Motor neuron (in vitro differentiated cells): ENCODE results near the gene SRY. TPM values are rescaled to one million over a fixed set of nuclear protein-coding genes. Genes with fewer than 3 reads are reported as not detected.
"Not testable (repeated sequence)": the region's sequence is repeated elsewhere in the genome, so short reads cannot be mapped to it uniquely, and the experiment has no call there.

Experiments
- ATAC-seq, 8 experiments: fragments of 200-7000 bp; cut with Tn5 transposase; replicated peaks in 6 of 8; 2 replicates each; pipeline ENCODE4 v1.8.0; 2021; ENCODE audit warnings: mild to moderate bottlenecking in 8 of 8, moderate library complexity in 8 of 8
- H3K27ac ChIP-seq, 2 donors: fragments of 250-450 bp; sonication (Bioruptor Pico); 2 replicates each; pipeline ENCODE4 v1.9.0; 2021; ENCODE audit warnings: antibody characterized with exemption in 2 of 2, mild to moderate bottlenecking in 2 of 2, moderate library complexity in 1 of 2
- H3K4me1 ChIP-seq, 2 donors: fragments of 250-450 bp; sonication (Bioruptor Pico); replicated peaks in 1 of 2; 2 replicates each; pipeline ENCODE4 v1.6.1; 2021; ENCODE audit warnings: antibody characterized with exemption in 2 of 2, mild to moderate bottlenecking in 2 of 2, moderate library complexity in 1 of 2
- H3K4me3 ChIP-seq, 5 donors: fragments of 250-450 bp; sonication (Bioruptor Pico); 2 replicates each; pipeline ENCODE4 v1.9.0; 2021; ENCODE audit warnings: antibody characterized with exemption in 5 of 5, mild to moderate bottlenecking in 5 of 5, moderate library complexity in 4 of 5
- WGBS, 10 experiments: fragments of 450-650 bp; shearing (Covaris generic); methylation state at CpG; one replicate each; pipeline ENCODE4 v1.0.0; 2022; 5-methylcytosine and 5-hydroxymethylcytosine counted together
- in situ Hi-C, 9 experiments: fragments of 400-800 bp; cut with MboI; loops; one replicate each; pipeline ENCODE4 v1.15.0; 2021; ENCODE audit warnings: low sequenced_read_pairs in 9 of 9, low pct_unique_long_range_greater_than_20kb in 2 of 9; ENCODE audit not compliant: unreplicated experiment in 9 of 9
- total RNA-seq, 8 experiments: library from RNA; unstranded; fragments of 300-600 nt; gene quantifications; 2 replicates each; pipeline versions ENCODE4 v1.2.3 to v1.2.4, GENCODE V29; 2022

SRY gene
- total RNA-seq = 1 to 10 TPM in 5 of 8 experiments, not detected in 3; 1.3 to 3.1 (median 2.2) TPM

DNA sequence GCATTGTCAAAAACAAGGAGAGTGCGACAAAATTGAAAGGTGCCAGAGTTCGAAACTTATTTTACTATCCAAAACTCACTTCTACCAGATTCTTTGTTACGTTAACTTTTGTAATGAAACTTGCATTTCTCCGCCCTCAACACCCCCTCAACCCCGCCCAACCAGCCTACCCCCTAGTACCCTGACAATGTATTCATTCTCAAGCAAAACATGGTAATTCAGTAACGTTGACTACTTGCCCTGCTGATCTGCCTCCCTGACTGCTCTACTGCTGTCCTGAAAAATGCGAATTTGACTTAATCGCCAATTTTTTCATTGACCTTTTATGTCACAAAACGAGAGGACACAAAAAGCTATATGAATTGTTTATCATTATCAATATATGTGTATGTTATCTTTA is at the start of gene SRY:
Gene SRY, minus strand, starts transcription at position 83 of the 400 bp plus-strand sequence. Its CDS starts 79 bp downstream, at position 4.
- ATAC-seq = peak in 5 of 8 experiments; percentile 46 to 74 (median 69)

GRCh38 chrY:2837078-2837477 is 49.6 kb upstream of the SRY start:
- no peak for ATAC-seq
- H3K27ac ChIP-seq = no peak overlapping the region
- no peaks in the 10 kb centered on the region for H3K4me1 ChIP-seq
- in situ Hi-C loops = no loop called here
- no peak overlapping the region for H3K4me3 ChIP-seq
- WGBS, 10 experiments = 20 to 100% methylated on average over 1 of the region's 2 CpGs; no CpG with 5 or more reads in 8 of the 10 experiments

More for the DNA sequence above, at the start of gene SRY:
- WGBS, 10 experiments = 0 to 93% (median 10%) methylated on average over 1 to 3 of the region's 9 CpGs; no CpG with 5 or more reads in 6 of the 10 experiments
- peak within 1 kb of the TSS in 1 of 2 donors; percentile 67 for H3K27ac ChIP-seq
- H3K4me3 ChIP-seq = peak within 1 kb of the TSS in 4 of 5 donors; percentile 32 to 50 (median 42)
- peaks cover 0 to 2% of the 10 kb centered on the region in 2 donors for H3K4me1 ChIP-seq
- in situ Hi-C loops = no loop called here

DNA sequence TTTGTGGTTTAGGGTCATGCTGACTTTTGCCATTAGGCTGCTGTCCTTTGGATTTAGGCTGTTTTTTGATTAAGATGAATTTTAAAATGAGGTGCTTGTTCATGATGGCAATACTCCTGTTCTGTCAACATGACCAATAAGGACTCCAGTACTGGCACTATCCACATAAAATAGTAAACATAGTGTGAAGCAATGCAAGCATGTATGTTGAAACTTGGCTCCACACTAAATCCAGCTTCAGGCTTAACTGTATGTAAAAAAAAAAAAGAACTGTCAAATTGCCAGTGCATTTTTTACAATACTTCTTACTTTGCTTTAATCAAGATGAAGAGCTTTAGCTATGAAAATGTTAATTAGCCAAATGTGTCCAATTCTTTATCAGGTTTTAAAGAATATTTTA is 47.7 kb upstream of the SRY start:
- in situ Hi-C loops = no loop called here
- no peak for ATAC-seq
- Histone ChIP-seq H3K4me1 (no peaks in the 10 kb centered on the region), H3K27ac (no peak overlapping the region), H3K4me3 (no peak overlapping the region)

DNA sequence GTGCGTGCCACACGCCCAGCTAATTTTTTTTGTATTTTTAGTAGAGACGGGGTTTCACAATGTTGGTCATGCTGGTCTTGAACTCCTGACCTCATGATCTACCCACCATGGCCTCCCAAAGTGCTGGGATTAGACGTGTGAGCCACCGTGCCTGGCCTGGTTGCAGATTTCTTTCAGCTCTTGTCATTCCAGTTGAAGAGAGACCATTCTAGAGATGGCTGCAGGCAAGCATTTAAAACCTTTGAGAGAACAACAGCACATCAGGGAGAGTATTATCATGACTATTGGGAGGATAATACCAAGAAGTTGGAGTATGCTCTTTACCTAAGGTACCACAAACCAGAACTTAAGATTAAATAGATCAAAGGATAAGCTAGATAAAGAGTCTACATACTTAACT is 41.0 kb upstream of the SRY start:
- 100% methylated on average over 2 of the region's 5 CpGs; no CpG with 5 or more reads in 9 of the 10 experiments for WGBS, 10 experiments
- in situ Hi-C loops = no loop called here
- Histone ChIP-seq H3K27ac (no peak overlapping the region), H3K4me1 (no peaks in the 10 kb centered on the region), H3K4me3 (no peak overlapping the region)
- no peak for ATAC-seq

GRCh38 chrY:2824471-2824870 is 37.0 kb upstream of the SRY start:
- Histone ChIP-seq H3K4me1 (no peaks in the 10 kb centered on the region), H3K27ac (no peak overlapping the region), H3K4me3 (no peak overlapping the region)
- WGBS, 10 experiments = 93 to 100% (median 100%) methylated on average over 1 to 3 of the region's 3 CpGs; no CpG with 5 or more reads in 7 of the 10 experiments
- in situ Hi-C loops = no loop called here
- ATAC-seq = no peak

DNA sequence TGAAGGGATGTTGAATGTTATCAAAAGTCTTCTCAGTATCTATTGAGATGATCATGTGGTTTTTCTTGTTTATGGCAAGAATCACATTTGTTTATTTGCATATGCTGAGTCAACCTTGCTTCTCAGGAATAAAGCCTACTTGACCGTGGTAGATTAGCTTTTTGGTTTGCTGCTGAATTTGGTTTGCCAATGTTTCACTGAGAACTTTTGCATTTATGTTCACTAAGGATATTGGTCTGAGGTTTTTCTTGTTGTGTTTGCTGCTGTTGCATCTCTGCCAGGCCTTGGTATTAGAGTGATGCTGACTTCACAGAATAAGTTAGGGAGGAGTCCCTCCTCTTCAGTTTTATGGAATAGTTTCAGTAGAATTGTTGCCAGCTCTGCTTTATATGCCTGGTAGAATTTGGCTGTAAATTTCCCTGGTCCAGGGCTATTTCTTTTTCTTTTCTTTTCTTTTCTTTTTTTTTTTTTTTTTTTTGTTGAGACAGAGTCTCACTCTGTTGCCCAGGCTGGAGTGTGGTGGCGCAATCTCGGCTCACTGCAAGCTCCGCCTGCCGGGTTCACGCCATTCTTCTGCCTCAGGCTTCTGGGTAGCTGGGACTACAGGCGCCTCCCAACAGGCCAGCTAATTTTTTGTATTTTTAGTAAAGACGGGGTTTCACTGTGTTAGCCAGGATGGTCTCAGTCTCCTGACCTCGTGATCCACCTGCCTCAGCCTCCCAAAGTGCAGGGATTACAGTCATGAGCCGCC is 29.8 kb upstream of the SRY start:
- peak in 2 of 8 experiments; percentile 82 to 83 for ATAC-seq
- in situ Hi-C loops, H3K27ac ChIP-seq, H3K4me3 ChIP-seq, H3K4me1 ChIP-seq: not testable (repeated sequence)
- WGBS, 10 experiments = 0 to 100% (median 87%) methylated on average over 1 to 4 of the region's 10 CpGs; no CpG with 5 or more reads in 5 of the 10 experiments

DNA sequence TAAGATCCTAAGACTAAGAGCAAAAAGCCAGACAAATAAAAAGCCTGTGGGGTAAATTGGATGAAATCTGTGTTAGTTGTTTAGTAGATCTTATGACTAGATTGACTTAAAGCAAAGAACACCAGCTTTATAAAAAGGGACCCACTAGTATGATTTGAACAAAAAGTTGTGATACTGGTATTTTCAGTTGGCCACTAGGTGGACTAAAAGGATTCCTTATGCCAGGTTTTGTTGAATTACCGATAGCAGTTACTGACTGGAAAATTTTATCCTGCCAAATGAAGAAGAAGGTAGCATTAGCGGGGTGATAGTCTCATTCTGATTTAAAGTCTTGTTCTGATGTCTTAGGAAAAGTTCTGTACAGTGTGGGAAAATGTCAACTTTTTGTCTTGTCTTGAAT is 12.8 kb upstream of the SRY start:
- in situ Hi-C loops = no loop called here
- no peak overlapping the region for H3K4me3 ChIP-seq
- 0 to 33% methylated on average over 1 of the region's 2 CpGs; no CpG with 5 or more reads in 8 of the 10 experiments for WGBS, 10 experiments
- ATAC-seq = peak in 2 of 8 experiments; percentile 31 to 35
- no peak overlapping the region for H3K27ac ChIP-seq
- H3K4me1 ChIP-seq = no peaks in the 10 kb centered on the region

DNA sequence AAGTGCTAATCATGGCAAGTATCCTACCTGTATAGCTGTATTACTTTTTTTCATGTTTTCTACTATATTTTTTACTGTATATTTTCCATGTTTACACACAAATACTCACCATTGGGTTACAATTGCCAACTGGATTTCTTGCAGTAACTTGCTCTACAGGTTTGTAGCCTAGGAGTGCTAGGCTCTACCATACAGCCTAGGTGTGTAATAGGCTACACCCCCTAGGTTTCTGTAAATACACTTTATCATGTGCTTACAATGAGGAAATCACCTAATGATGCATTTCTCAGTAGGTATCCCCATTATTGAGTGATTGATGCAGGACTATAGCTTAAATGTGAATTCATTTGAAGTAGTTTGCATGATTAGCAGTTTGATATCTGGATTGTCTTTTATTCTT is 10.5 kb upstream of the SRY start:
- in situ Hi-C loops = no loop called here
- no peak overlapping the region for H3K4me3 ChIP-seq
- no peaks in the 10 kb centered on the region for H3K4me1 ChIP-seq
- no peak for ATAC-seq
- no peak overlapping the region for H3K27ac ChIP-seq

DNA sequence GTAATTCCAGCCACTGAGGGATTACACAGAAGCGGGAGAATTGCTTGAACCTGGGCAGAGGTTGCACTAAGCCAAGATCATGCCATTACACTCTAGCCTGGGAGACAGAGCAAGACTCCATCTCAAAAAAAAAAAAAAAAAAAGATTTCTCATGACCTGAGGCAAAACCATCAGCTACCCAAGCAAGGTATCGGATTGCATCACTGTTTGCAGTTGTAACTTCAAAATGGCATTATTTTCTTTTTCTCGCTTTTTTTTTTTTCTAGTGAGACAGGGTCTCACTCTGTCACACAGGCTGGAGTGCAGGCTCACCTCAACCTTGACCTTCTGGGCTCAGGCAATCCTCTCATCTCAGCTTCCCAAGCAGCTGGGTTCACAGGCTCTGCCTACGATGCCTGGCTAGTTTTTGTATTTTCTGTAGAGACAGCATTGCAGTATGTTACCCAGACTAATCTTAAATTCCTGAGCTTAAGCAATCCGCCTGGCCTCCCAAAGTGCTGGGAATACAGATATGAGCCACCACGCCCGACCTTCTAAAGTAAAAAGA is 9.6 kb upstream of the SRY start:
- WGBS, 10 experiments = 80% methylated on average over 1 of the region's 7 CpGs; no CpG with 5 or more reads in 9 of the 10 experiments
- H3K4me1 ChIP-seq = no peaks in the 10 kb centered on the region
- no peak overlapping the region for H3K4me3 ChIP-seq
- no peak overlapping the region for H3K27ac ChIP-seq
- in situ Hi-C loops = no loop called here
- ATAC-seq = peak in 1 of 8 experiments; percentile 37

DNA sequence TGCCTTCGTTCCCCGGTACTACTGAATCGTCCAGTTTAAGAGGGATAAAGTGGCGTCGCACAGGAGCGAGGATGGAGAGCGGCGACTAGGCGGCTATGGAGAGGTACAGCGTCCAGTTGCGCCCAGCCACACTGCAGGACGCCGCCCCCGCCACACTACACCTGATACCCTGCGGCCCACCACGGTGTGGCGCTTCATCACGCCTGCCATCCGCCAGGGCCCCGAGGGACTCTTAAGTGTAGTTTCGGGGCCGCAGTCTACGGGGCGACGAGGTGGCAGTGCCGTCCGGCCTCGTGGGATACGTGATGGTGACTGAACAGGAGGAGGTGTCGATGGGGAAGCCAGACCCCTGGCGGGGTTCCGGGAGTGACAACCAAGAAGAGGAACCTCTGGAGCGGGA is 2.3 kb upstream of the SRY start:
- ATAC-seq = no peak
- Histone ChIP-seq H3K4me3 (no peak overlapping the region), H3K27ac (no peak overlapping the region), H3K4me1 (peaks cover 0 to 2% of the 10 kb centered on the region in 2 donors)
- no CpG with 5 or more reads among the region's 33 CpGs for WGBS, 10 experiments
- in situ Hi-C loops = no loop called here

DNA sequence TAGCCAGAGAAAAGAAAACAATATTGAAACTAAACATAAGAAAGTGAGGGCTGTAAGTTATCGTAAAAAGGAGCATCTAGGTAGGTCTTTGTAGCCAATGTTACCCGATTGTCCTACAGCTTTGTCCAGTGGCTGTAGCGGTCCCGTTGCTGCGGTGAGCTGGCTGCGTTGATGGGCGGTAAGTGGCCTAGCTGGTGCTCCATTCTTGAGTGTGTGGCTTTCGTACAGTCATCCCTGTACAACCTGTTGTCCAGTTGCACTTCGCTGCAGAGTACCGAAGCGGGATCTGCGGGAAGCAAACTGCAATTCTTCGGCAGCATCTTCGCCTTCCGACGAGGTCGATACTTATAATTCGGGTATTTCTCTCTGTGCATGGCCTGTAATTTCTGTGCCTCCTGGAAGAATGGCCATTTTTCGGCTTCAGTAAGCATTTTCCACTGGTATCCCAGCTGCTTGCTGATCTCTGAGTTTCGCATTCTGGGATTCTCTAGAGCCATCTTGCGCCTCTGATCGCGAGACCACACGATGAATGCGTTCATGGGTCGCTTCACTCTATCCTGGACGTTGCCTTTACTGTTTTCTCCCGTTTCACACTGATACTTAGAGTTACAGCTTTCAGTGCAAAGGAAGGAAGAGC is 488 bp downstream of the SRY start:
- Histone ChIP-seq H3K27ac (peak overlapping the region in 1 of 2 donors; percentile 67), H3K4me3 (peak overlapping the region in 4 of 5 donors; percentile 32 to 50 (median 42)), H3K4me1 (peaks cover 0 to 2% of the 10 kb centered on the region in 2 donors)
- WGBS, 10 experiments = 0% methylated on average over 2 to 7 of the region's 28 CpGs; no CpG with 5 or more reads in 8 of the 10 experiments
- in situ Hi-C loops = no loop called here
- ATAC-seq = peak in 6 of 8 experiments; percentile 36 to 90 (median 85)
